ENCODE measurements around the gene FNDC11. TPM values are rescaled to one million over a fixed set of nuclear protein-coding genes. Genes with fewer than 3 reads are reported as not detected.

The FNDC11 gene
- total and polyA plus RNA-seq, 2 of the 13 experiments (the other 11 are each of a cell fraction or from before 2014, with no cell fraction given) = 0.07 TPM; not detected in 1

- TF ChIP-seq, protein P1, sequence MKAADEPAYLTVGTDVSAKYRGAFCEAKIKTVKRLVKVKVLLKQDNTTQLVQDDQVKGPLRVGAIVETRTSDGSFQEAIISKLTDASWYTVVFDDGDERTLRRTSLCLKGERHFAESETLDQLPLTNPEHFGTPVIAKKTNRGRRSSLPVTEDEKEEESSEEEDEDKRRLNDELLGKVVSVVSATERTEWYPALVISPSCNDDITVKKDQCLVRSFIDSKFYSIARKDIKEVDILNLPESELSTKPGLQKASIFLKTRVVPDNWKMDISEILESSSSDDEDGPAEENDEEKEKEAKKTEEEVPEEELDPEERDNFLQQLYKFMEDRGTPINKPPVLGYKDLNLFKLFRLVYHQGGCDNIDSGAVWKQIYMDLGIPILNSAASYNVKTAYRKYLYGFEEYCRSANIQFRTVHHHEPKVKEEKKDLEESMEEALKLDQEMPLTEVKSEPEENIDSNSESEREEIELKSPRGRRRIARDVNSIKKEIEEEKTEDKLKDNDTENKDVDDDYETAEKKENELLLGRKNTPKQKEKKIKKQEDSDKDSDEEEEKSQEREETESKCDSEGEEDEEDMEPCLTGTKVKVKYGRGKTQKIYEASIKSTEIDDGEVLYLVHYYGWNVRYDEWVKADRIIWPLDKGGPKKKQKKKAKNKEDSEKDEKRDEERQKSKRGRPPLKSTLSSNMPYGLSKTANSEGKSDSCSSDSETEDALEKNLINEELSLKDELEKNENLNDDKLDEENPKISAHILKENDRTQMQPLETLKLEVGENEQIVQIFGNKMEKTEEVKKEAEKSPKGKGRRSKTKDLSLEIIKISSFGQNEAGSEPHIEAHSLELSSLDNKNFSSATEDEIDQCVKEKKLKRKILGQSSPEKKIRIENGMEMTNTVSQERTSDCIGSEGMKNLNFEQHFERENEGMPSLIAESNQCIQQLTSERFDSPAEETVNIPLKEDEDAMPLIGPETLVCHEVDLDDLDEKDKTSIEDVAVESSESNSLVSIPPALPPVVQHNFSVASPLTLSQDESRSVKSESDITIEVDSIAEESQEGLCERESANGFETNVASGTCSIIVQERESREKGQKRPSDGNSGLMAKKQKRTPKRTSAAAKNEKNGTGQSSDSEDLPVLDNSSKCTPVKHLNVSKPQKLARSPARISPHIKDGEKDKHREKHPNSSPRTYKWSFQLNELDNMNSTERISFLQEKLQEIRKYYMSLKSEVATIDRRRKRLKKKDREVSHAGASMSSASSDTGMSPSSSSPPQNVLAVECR (CRISPR knock-in tag; IDR thresholded peaks at IDR 0.05; ENCODE audit: borderline replicate concordance) = peak; percentile 52; the same call in 1 of the 2 replicates
- TF ChIP-seq ZKSCAN1 (IDR thresholded peaks at IDR 0.05; ENCODE audit: low read length) = no peak
- no peak for TF ChIP-seq ZC3H4 (CRISPR knock-in tag; IDR thresholded peaks at IDR 0.05; ENCODE audit: borderline replicate concordance)
- 0 out of 2 replicates have a peak, but pooled peaks have one; percentile 31 for TF ChIP-seq ZNF792 (CRISPR knock-in tag; IDR thresholded peaks at IDR 0.05)
- TF ChIP-seq, protein P2, sequence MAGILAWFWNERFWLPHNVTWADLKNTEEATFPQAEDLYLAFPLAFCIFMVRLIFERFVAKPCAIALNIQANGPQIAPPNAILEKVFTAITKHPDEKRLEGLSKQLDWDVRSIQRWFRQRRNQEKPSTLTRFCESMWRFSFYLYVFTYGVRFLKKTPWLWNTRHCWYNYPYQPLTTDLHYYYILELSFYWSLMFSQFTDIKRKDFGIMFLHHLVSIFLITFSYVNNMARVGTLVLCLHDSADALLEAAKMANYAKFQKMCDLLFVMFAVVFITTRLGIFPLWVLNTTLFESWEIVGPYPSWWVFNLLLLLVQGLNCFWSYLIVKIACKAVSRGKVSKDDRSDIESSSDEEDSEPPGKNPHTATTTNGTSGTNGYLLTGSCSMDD (CRISPR knock-in tag; IDR thresholded peaks at IDR 0.05) = no peak
- no peak for TF ChIP-seq ZNF33B (CRISPR knock-in tag; IDR thresholded peaks at IDR 0.05)
- TF ChIP-seq ZBTB39 (CRISPR knock-in tag; IDR thresholded peaks at IDR 0.05) = no peak
- TF ChIP-seq ZNF639 (CRISPR knock-in tag; conservative IDR thresholded peaks at IDR 0.05) = no peak
- TF ChIP-seq SMAD1 (CRISPR knock-in tag; IDR thresholded peaks at IDR 0.05; ENCODE audit: borderline replicate concordance, low read depth) = no peak; the same call in 1 of the 2 replicates
- TF ChIP-seq ZNF296 (CRISPR knock-in tag; conservative IDR thresholded peaks at IDR 0.05) = peak; percentile 89
- peak; percentile 93 for TF ChIP-seq ZNF280B (CRISPR knock-in tag; IDR thresholded peaks at IDR 0.05; ENCODE audit: borderline replicate concordance)
- no peak for TF ChIP-seq ZNF30 (CRISPR knock-in tag; IDR thresholded peaks at IDR 0.05)
- no peak for TF ChIP-seq NCOA1 (CRISPR knock-in tag; IDR thresholded peaks at IDR 0.05)
- TF ChIP-seq ZNF790 (CRISPR knock-in tag; IDR thresholded peaks at IDR 0.05; ENCODE audit: borderline replicate concordance) = no peak
- TF ChIP-seq MZF1 (CRISPR knock-in tag; IDR thresholded peaks at IDR 0.05; ENCODE audit: borderline replicate concordance) = no peak; the same call in 1 of the 2 replicates
- no peak for TF ChIP-seq CHD4 (IDR thresholded peaks at IDR 0.05; ENCODE audit: borderline replicate concordance, low read length)
- TF ChIP-seq ZNF260 (CRISPR knock-in tag; IDR thresholded peaks at IDR 0.05; ENCODE audit: borderline replicate concordance, low read depth) = no peak
- peak; percentile 77; the same call in 1 of the 2 replicates for TF ChIP-seq ZNF558 (CRISPR knock-in tag; IDR thresholded peaks at IDR 0.05; ENCODE audit: borderline replicate concordance)
Observed at GRCh38 chr20:63574156-63574828, 20.3 kb downstream of the FNDC11 start, which contains the start of gene HELZ2 (continued).

Data from HepG2 (cell line).